Measurements from ENCODE around the gene SCD5. TPM values are rescaled to one million over a fixed set of nuclear protein-coding genes. Genes with fewer than 3 reads are reported as not detected.

SCD5 gene
- total and polyA plus RNA-seq, 2 of the 8 experiments (the other 6 are each of a cell fraction or from before 2014, with no cell fraction given): 0.92 to 1.2 TPM

DNA sequence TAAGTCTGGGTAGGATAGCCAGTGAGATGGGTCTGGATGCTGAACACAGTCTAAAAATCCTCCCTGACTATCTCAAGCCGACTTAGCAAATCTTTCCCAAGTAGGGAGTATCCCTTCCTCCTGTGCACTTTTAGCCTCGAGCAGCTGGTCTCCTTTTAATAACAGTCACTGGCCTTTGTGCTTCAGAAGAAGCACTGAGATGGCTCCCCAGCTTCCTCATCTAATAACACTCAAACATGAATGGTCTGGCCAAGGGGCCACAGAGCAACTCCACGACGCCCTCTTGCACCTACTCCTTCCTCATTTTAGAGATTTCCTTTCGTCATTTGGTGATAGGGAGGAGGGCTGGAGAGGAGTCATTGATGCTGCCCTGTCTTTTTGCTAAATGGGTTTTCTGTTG is 158.1 kb downstream of the SCD5 start:
- Histone ChIP-seq H2BK120ac (replicated peaks; ENCODE audit: low read depth, low read length) (no peak overlapping the region), H3K23me2 (ENCODE audit: low read depth, low read length) (no peaks in the 10 kb centered on the region; the same call in 1 of the 2 replicates), H2BK15ac (ENCODE audit: low read length) (no peak overlapping the region), H3K4me2 (ENCODE audit: insufficient read depth in 1 of 2, low read depth in 2 of 2, low read length in 2 of 2) (no peak overlapping the region), H3K23ac (ENCODE audit: insufficient read length) (no peak overlapping the region), H3K9me3 (ENCODE audit: insufficient read depth in 2 of 2, low read depth in 1 of 2, low read length in 1 of 2) (no peaks in the 10 kb centered on the region), H3K14ac (ENCODE audit: insufficient read length) (no peak overlapping the region), H3K4ac (replicated peaks; ENCODE audit: insufficient read length, low read depth, low read length) (no peak overlapping the region), H2BK20ac (ENCODE audit: low read length) (no peak overlapping the region), H3K4me3 (ENCODE audit: extremely low read depth in 1 of 4, insufficient read depth in 2 of 4, low read depth in 3 of 4, low read length in 4 of 4) (no peak overlapping the region), H2AFZ (ENCODE audit: low read length) (no peak overlapping the region), H3K79me2 (ENCODE audit: control insufficient read depth in 1 of 2, insufficient read depth in 2 of 2, low read length in 2 of 2) (no peaks in the 10 kb centered on the region), H2BK5ac (ENCODE audit: low read depth, low read length) (no peak overlapping the region), H2AK5ac (ENCODE audit: low read depth, low read length) (no peak overlapping the region), H3K18ac (ENCODE audit: extremely low read depth, low read length) (no peak overlapping the region), H4K8ac (ENCODE audit: extremely low read depth, insufficient read depth, low read length) (no peak overlapping the region), H3K4me1 (replicated peaks in 1 of 4; ENCODE audit: control insufficient read depth in 3 of 4, insufficient read depth in 4 of 4, low read length in 3 of 4) (no peaks in the 10 kb centered on the region), H2BK12ac (ENCODE audit: low read depth, low read length) (no peak overlapping the region), H4K20me1 (replicated peaks in 1 of 2; ENCODE audit: control insufficient read depth in 1 of 2, insufficient read depth in 2 of 2, low read length in 2 of 2) (no peaks in the 10 kb centered on the region), H4K91ac (replicated peaks; ENCODE audit: insufficient read length, low read length) (no peak overlapping the region), H4K5ac (ENCODE audit: insufficient read length, low read depth, low read length) (no peak overlapping the region), H3K36me3 (ENCODE audit: control insufficient read depth in 2 of 4, insufficient read depth in 4 of 4, low read length in 3 of 4) (no peaks in the 10 kb centered on the region), H3K27me3 (replicated peaks in 1 of 4; ENCODE audit: control insufficient read depth in 3 of 4, extremely low read depth in 1 of 4, insufficient read depth in 3 of 4, low read length in 3 of 4) (no peaks in the 10 kb centered on the region), H3K79me1 (ENCODE audit: low read depth, low read length) (no peaks in the 10 kb centered on the region), H3K9ac (replicated peaks in 1 of 4; ENCODE audit: extremely low read depth in 1 of 4, low read depth in 3 of 4, low read length in 3 of 4) (no peak overlapping the region), H3K27ac (ENCODE audit: low read depth, low read length) (no peak overlapping the region), H3K56ac (replicated peaks; ENCODE audit: insufficient read length, low read depth, low read length) (no peak overlapping the region)
- ChIA-PET CTCF (ENCODE audit: partially characterized antibody) (interaction anchor here (1.7 to 1.8 kb wide), 2 partner anchors 15 to 99 kb away, joined by 3 to 5 read pairs; no protein-coding TSS in a partner anchor), POLR2A (ENCODE audit: partially characterized antibody) (interaction anchor here (0.7 kb wide), 1 partner anchor 268 kb away, joined by 3 read pairs; no protein-coding TSS in a partner anchor)
- DNase-seq (ENCODE audit: low read depth in 1 of 2, low spot score in 2 of 2) (no peak), FAIRE-seq (no peak)
- 83% methylated on average over 5 of the region's 5 CpGs; no CpG with 5 or more reads in 1 of the 2 experiments for WGBS, 2 experiments (ENCODE audit: extremely low coverage in 1 of 2, insufficient coverage in 1 of 2, insufficient read length in 1 of 2, insufficient replicate concordance in 2 of 2, low coverage in 1 of 2, low lambda C conversion rate in 2 of 2, missing lambda C conversion rate in 1 of 2)
- TF ChIP-seq SP2 (IDR thresholded peaks at IDR 0.05; ENCODE audit: low read length) (no peak), SP1 (IDR thresholded peaks at IDR 0.05; ENCODE audit: low read depth, low read length) (no peak), SRF (IDR thresholded peaks at IDR 0.05; ENCODE audit: low read depth, low read length) (no peak), BCL11A (IDR thresholded peaks at IDR 0.05; ENCODE audit: low read depth in 2 of 2, low read length in 2 of 2) (no peak)
